Fibroblast of gingiva (primary cell): ENCODE data around the gene HMGN5.
A peak's percentile ranks its signal among the peaks of the same experiment; 100 is the strongest.

ENCODE experiments used
- DNase-seq: peaks from one replicate; pipeline ENCODE4 v3.0.0-alpha.2; 2011; ENCODE audit warnings: low read depth

Gene HMGN5

GRCh38 chrX:81201671-81202455 is at the start of gene HMGN5, which contains the start of gene SH3BGRL:
Gene HMGN5, minus strand, starts transcription at chrX:81201913. Its CDS starts 80,364 bp downstream, at chrX:81121549.
Gene SH3BGRL, plus strand, starts transcription at chrX:81202102. Its CDS starts 99 bp downstream, at chrX:81202201.
- peak; percentile 87 for DNase-seq

GRCh38 chrX:81241753-81242152 is 40.0 kb upstream of the HMGN5 start:
- DNase-seq = no peak

- no peak for DNase-seq
Observed at GRCh38 chrX:81240701-81241331, 39.1 kb upstream of the HMGN5 start.

GRCh38 chrX:81238166-81238565 is 36.5 kb upstream of the HMGN5 start:
- no peak for DNase-seq

GRCh38 chrX:81237516-81237915 is 35.8 kb upstream of the HMGN5 start:
- DNase-seq = no peak

GRCh38 chrX:81232218-81232617 is 30.5 kb upstream of the HMGN5 start:
- DNase-seq = no peak

GRCh38 chrX:81231476-81231875 is 29.8 kb upstream of the HMGN5 start:
- no peak for DNase-seq

- DNase-seq = no peak
Observed at GRCh38 chrX:81229901-81230300, 28.2 kb upstream of the HMGN5 start.

GRCh38 chrX:81229229-81229628 is 27.5 kb upstream of the HMGN5 start:
- no peak for DNase-seq

GRCh38 chrX:81215685-81216084 is 14.0 kb upstream of the HMGN5 start:
- no peak for DNase-seq

GRCh38 chrX:81208916-81209315 is 7.2 kb upstream of the HMGN5 start:
- DNase-seq = no peak

GRCh38 chrX:81206476-81206875 is 4.8 kb upstream of the HMGN5 start:
- DNase-seq = no peak

- DNase-seq = no peak
Observed at GRCh38 chrX:81205551-81205950, 3.8 kb upstream of the HMGN5 start.

- DNase-seq = no peak
Observed at GRCh38 chrX:81202943-81203342, 1.2 kb upstream of the HMGN5 start.

- no peak for DNase-seq
Observed at GRCh38 chrX:81202456-81202819, 725 bp upstream of the HMGN5 start.

GRCh38 chrX:81201071-81201470 is 642 bp downstream of the HMGN5 start:
- no peak for DNase-seq

- DNase-seq = peak; percentile 21
Observed at GRCh38 chrX:81195712-81196111, 6.0 kb downstream of the HMGN5 start.

- no peak for DNase-seq
Observed at GRCh38 chrX:81195259-81195658, 6.5 kb downstream of the HMGN5 start.

- DNase-seq = peak; percentile 2
Observed at GRCh38 chrX:81174286-81174685, 27.4 kb downstream of the HMGN5 start.

GRCh38 chrX:81168391-81168790 is 33.3 kb downstream of the HMGN5 start:
- no peak for DNase-seq

- peak; percentile 91 for DNase-seq
Observed at GRCh38 chrX:81121513-81122363, 80.0 kb downstream of the HMGN5 start.

GRCh38 chrX:81120936-81121371 is 80.8 kb downstream of the HMGN5 start:
- DNase-seq = peak; percentile 35
